Keratinocyte (primary cell): ENCODE measurements around the gene GPR180. TPM values are rescaled to one million over a fixed set of nuclear protein-coding genes. Genes with fewer than 3 reads are reported as not detected.

Source experiments
- DNase-seq: peaks from one replicate; pipeline ENCODE4 v3.0.0-alpha.2; 2011; ENCODE audit warnings: low read depth, missing footprints, low spot score
- FAIRE-seq: peaks from 2 replicates; lab custom pipeline; 2011; peaks lifted over from hg19 to GRCh38; lab: Jason Lieb, UNC
- H2AFZ ChIP-seq: 2 replicates; pipeline ENCODE4 v1.6.0; 2012; ENCODE audit warnings: low read length, control low read depth, inconsistent platforms; ENCODE audit not compliant: control insufficient read depth
- H3K27ac ChIP-seq: 2 replicates; pipeline ENCODE4 v1.5.1; 2011; ENCODE audit warnings: low read length; ENCODE audit not compliant: control insufficient read depth, insufficient read depth
- H3K27me3 ChIP-seq: 3 replicates; pipeline ENCODE4 v1.6.0; 2011; ENCODE audit warnings: low read length; ENCODE audit not compliant: control insufficient read depth, insufficient read depth; ENCODE audit errors: extremely low read depth
- H3K36me3 ChIP-seq, 2 experiments: 2 replicates in 1 of 2; 3 replicates in 1 of 2; pipeline ENCODE4 v1.5.1; 2011; ENCODE audit warnings: low read length in 2 of 2, mild to moderate bottlenecking in 1 of 2; ENCODE audit not compliant: control insufficient read depth in 2 of 2, insufficient read depth in 2 of 2; ENCODE audit errors: extremely low read depth in 1 of 2
- H3K4me1 ChIP-seq: 3 replicates; pipeline ENCODE4 v1.5.1; 2011; ENCODE audit warnings: low read length; ENCODE audit not compliant: control insufficient read depth, insufficient read depth; ENCODE audit errors: extremely low read depth
- H3K4me2 ChIP-seq: 3 replicates; pipeline ENCODE4 v1.6.0; 2011; ENCODE audit warnings: low read depth, low read length; ENCODE audit not compliant: control insufficient read depth, insufficient read depth; ENCODE audit errors: extremely low read depth
- H3K4me3 ChIP-seq, 3 experiments: fragments of 200-600 bp in 1 of 3; sonication (generic) in 1 of 3; 2 replicates in 2 of 3; 3 replicates in 1 of 3; pipeline ENCODE4 v1.5.1; 2011 to 2016; ENCODE audit warnings: low read length in 3 of 3, mild to moderate bottlenecking in 3 of 3, control low read depth in 2 of 3, inconsistent platforms in 1 of 3, low read depth in 1 of 3, mixed read lengths in 1 of 3, mixed run types in 1 of 3, moderate library complexity in 1 of 3; ENCODE audit not compliant: control insufficient read depth in 2 of 3, insufficient read depth in 2 of 3; ENCODE audit errors: extremely low read depth in 1 of 3
- H3K79me2 ChIP-seq: 2 replicates; pipeline ENCODE4 v1.6.0; 2012; ENCODE audit warnings: low read length; ENCODE audit not compliant: control insufficient read depth, insufficient read depth
- H3K9ac ChIP-seq: 3 replicates; pipeline ENCODE4 v1.6.0; 2011; ENCODE audit warnings: low read length; ENCODE audit not compliant: control insufficient read depth, insufficient read depth; ENCODE audit errors: extremely low read depth
- H3K9me1 ChIP-seq: 3 replicates; pipeline ENCODE4 v1.6.0; 2011; ENCODE audit warnings: low read length; ENCODE audit not compliant: control insufficient read depth, insufficient read depth; ENCODE audit errors: extremely low read depth
- H3K9me3 ChIP-seq: 2 replicates; pipeline ENCODE4 v1.5.1; 2012; ENCODE audit warnings: low read depth, low read length; ENCODE audit not compliant: control insufficient read depth
- H4K20me1 ChIP-seq: 3 replicates; pipeline ENCODE4 v1.6.0; 2011; ENCODE audit warnings: low read length; ENCODE audit not compliant: control insufficient read depth, insufficient read depth; ENCODE audit errors: extremely low read depth
- EZH2 ChIP-seq: IDR thresholded peaks from one replicate; pipeline ENCODE4 v1.6.1; 2012; ENCODE audit warnings: inconsistent platforms, mild to moderate bottlenecking, low read length, moderate library complexity
- dilution Hi-C: fragments of 300-500 bp; cut with MboI; formaldehyde crosslinking; loops from one replicate; pipeline ENCODE4 v1.7.0; 2020; ENCODE audit warnings: low sequenced_read_pairs; ENCODE audit not compliant: extremely low pct_ligation_motif_present
- polyA plus RNA-seq, 5 experiments: library from polyadenylated mRNA; depleted of rRNA in 3 of 5; stranded (reverse) in 3 of 5; stranded (forward) in 1 of 5; unstranded in 1 of 5; fragments of >200 nt; gene quantifications; 1 replicate in 1 of 5; 2 replicates in 3 of 5; 3 replicates in 1 of 5; pipeline versions ENCODE4 v1.2.1 to v1.2.3, GENCODE V29; 2011 to 2012; ENCODE audit warnings: missing spikeins in 2 of 5, low read depth in 1 of 5, low replicate concordance in 1 of 5
- TF ChIP-seq, protein P1 (sequence below), 3 experiments: IDR thresholded peaks in 1 of 3; conservative IDR thresholded peaks in 1 of 3; optimal IDR thresholded peaks in 1 of 3; 2 replicates in 2 of 3; 3 replicates in 1 of 3; pipeline versions ENCODE3 to v1.5.1; 2011; ENCODE audit warnings: low read length in 3 of 3, mild to moderate bottlenecking in 3 of 3, moderate library complexity in 2 of 3, control low read depth in 1 of 3, inconsistent platforms in 1 of 3; ENCODE audit not compliant: insufficient read depth in 2 of 3; ENCODE audit errors: extremely low read depth in 1 of 3

GPR180 gene
- polyA plus RNA-seq, 1 donor (not counting 4 experiments of a cell fraction or from before 2014, with no cell fraction given): 9.9 TPM

GRCh38 chr13:94556621-94557020 lies 45.0 kb upstream of the GPR180 start:
- Histone ChIP-seq H4K20me1 (no peaks in the 10 kb centered on the region), H3K27ac (no peak overlapping the region), H3K79me2 (no peaks in the 10 kb centered on the region), H3K9ac (no peak overlapping the region), H3K4me1 (no peaks in the 10 kb centered on the region), H3K4me2 (no peak overlapping the region), H2AFZ (no peak overlapping the region), H3K27me3 (no peaks in the 10 kb centered on the region), H3K9me3 (no peaks in the 10 kb centered on the region), H3K36me3 (no peaks in the 10 kb centered on the region), H3K9me1 (no peaks in the 10 kb centered on the region), H3K4me3 (no peak overlapping the region)
- TF ChIP-seq, protein P1, sequence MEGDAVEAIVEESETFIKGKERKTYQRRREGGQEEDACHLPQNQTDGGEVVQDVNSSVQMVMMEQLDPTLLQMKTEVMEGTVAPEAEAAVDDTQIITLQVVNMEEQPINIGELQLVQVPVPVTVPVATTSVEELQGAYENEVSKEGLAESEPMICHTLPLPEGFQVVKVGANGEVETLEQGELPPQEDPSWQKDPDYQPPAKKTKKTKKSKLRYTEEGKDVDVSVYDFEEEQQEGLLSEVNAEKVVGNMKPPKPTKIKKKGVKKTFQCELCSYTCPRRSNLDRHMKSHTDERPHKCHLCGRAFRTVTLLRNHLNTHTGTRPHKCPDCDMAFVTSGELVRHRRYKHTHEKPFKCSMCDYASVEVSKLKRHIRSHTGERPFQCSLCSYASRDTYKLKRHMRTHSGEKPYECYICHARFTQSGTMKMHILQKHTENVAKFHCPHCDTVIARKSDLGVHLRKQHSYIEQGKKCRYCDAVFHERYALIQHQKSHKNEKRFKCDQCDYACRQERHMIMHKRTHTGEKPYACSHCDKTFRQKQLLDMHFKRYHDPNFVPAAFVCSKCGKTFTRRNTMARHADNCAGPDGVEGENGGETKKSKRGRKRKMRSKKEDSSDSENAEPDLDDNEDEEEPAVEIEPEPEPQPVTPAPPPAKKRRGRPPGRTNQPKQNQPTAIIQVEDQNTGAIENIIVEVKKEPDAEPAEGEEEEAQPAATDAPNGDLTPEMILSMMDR (optimal IDR thresholded peaks at IDR 0.05 in 1 of 3, IDR thresholded peaks at IDR 0.05 in 1 of 3, conservative IDR thresholded peaks at IDR 0.05 in 1 of 3; ENCODE audit: extremely low read depth in 1 of 3, insufficient read depth in 2 of 3, low read length in 3 of 3): no peak
- TF ChIP-seq EZH2: no peak
- DNase-seq (no peak), FAIRE-seq (no peak)
- dilution Hi-C loops: no loop called here

- Histone ChIP-seq H3K9me1 (no peaks in the 10 kb centered on the region), H3K9ac (no peak overlapping the region), H3K27ac (no peak overlapping the region), H3K9me3 (no peaks in the 10 kb centered on the region), H2AFZ (no peak overlapping the region), H3K27me3 (no peaks in the 10 kb centered on the region), H3K4me3 (no peak overlapping the region), H3K79me2 (no peaks in the 10 kb centered on the region), H3K4me2 (no peak overlapping the region), H4K20me1 (no peaks in the 10 kb centered on the region), H3K4me1 (no peaks in the 10 kb centered on the region), H3K36me3 (peaks cover 0 to under 1% of the 10 kb centered on the region in 2 experiments)
- no peak for TF ChIP-seq EZH2
- TF ChIP-seq, protein P1 (optimal IDR thresholded peaks at IDR 0.05 in 1 of 3, IDR thresholded peaks at IDR 0.05 in 1 of 3, conservative IDR thresholded peaks at IDR 0.05 in 1 of 3; ENCODE audit: extremely low read depth in 1 of 3, insufficient read depth in 2 of 3, low read length in 3 of 3): no peak
- dilution Hi-C loops: no loop called here
- DNase-seq (no peak), FAIRE-seq (no peak)
Measured at GRCh38 chr13:94557684-94558235, 43.9 kb upstream of the GPR180 start.
